ENCODE data around the gene OR2AP1. TPM values are rescaled to one million over a fixed set of nuclear protein-coding genes. Genes with fewer than 3 reads are reported as not detected.
"Not testable (repeated sequence)": the region's sequence is repeated elsewhere in the genome, so short reads cannot be mapped to it uniquely, and the experiment has no call there.

The OR2AP1 gene
- total RNA-seq, 1 donor = not detected

DNA sequence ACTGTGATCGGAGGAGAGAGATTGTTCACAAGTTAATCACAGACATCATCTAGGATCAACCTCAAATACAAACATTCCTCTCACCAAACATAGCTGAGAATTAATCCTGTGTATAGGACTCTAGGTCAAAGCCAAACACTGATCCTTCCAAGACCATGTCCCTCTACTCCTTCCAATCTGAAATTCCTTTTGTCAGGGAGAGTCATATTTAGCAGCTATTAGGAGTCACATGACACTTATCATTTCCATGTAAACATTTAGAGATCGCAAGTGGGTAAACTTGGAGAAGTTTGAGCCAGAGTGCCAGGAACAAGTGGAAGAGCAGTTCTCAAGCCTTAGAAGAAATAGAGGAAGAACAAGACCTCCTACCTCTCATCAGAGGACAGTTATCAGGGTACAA, 13.5 kb downstream of the OR2AP1 start:
- no peak for DNase-seq (ENCODE audit: low read depth)
- H3K4me3 ChIP-seq (ENCODE audit: low read depth, low read length) = no peak overlapping the region
- TF ChIP-seq CTCF (IDR thresholded peaks at IDR 0.05; ENCODE audit: insufficient read depth, low read length) = no peak

GRCh38 chr12:55590152-55590551, 17.9 kb downstream of the OR2AP1 start:
- DNase-seq (ENCODE audit: low read depth); H3K4me3 ChIP-seq (ENCODE audit: low read depth, low read length): not testable (repeated sequence)

GRCh38 chr12:55607821-55608594, 35.7 kb downstream of the OR2AP1 start:
- DNase-seq (ENCODE audit: low read depth) = no peak
- no peak overlapping the region for H3K4me3 ChIP-seq (ENCODE audit: low read depth, low read length)
- no peak for TF ChIP-seq CTCF (IDR thresholded peaks at IDR 0.05; ENCODE audit: insufficient read depth, low read length)

- no peak for TF ChIP-seq CTCF (IDR thresholded peaks at IDR 0.05; ENCODE audit: insufficient read depth, low read length)
- no peak for DNase-seq (ENCODE audit: low read depth)
- H3K4me3 ChIP-seq (ENCODE audit: low read depth, low read length) = no peak overlapping the region
These were observed 38.3 kb downstream of the OR2AP1 start for GRCh38 chr12:55610598-55610997.

DNA sequence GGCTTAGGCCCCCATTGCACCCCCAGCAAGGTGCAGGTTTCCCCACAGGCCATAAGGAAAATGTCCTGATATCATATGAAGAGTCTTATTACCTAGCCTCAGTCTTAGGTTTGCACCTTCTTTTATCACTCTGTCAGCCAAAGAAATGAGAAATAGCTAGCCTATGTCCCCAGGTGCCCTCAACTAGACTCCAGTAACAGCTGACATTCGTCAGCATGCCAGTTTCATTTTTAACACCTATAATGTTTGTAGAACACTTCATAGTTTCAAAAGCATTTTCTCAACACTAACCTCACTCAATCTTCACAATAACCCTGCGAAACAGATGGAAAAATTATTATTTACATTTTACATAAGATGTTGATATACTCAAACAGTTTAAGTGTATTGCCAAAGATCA, 40.4 kb downstream of the OR2AP1 start:
- no peak for TF ChIP-seq CTCF (IDR thresholded peaks at IDR 0.05; ENCODE audit: insufficient read depth, low read length)
- no peak overlapping the region for H3K4me3 ChIP-seq (ENCODE audit: low read depth, low read length)
- no peak for DNase-seq (ENCODE audit: low read depth)

DNA sequence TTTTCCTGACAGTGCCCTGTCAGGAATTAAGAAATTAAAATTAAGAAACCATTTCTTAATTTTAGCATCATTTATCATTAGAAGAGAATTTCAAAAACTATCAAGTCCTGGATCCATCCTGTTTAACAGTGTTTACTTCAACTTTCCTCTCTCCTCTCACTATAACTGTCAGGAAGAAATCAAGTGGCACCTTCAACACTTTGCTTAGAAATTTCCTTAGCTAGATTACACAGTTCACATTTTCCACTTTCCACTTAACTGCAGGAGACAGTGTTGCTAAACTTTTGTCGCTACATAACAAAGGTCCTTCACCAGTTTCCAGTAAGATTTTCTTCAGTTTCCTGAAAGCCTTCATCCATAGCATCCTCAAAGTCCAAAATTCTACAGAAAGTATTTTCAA, 42.5 kb downstream of the OR2AP1 start:
- TF ChIP-seq CTCF (IDR thresholded peaks at IDR 0.05; ENCODE audit: insufficient read depth, low read length) = no peak
- DNase-seq (ENCODE audit: low read depth) = no peak
- H3K4me3 ChIP-seq (ENCODE audit: low read depth, low read length) = no peak overlapping the region

GRCh38 chr12:55619354-55620138, 47.3 kb downstream of the OR2AP1 start:
- TF ChIP-seq CTCF (IDR thresholded peaks at IDR 0.05; ENCODE audit: insufficient read depth, low read length) = peak; percentile 69
- no peak overlapping the region for H3K4me3 ChIP-seq (ENCODE audit: low read depth, low read length)
- DNase-seq (ENCODE audit: low read depth) = peak; percentile 96

Data from fibroblast of the aortic adventitia (primary cell).